ENCODE data around the gene TERB1. TPM values are rescaled to one million over a fixed set of nuclear protein-coding genes. Genes with fewer than 3 reads are reported as not detected.

The TERB1 gene
- polyA plus RNA-seq, 1 donor from 2014 or later = 0.38 TPM

DNA sequence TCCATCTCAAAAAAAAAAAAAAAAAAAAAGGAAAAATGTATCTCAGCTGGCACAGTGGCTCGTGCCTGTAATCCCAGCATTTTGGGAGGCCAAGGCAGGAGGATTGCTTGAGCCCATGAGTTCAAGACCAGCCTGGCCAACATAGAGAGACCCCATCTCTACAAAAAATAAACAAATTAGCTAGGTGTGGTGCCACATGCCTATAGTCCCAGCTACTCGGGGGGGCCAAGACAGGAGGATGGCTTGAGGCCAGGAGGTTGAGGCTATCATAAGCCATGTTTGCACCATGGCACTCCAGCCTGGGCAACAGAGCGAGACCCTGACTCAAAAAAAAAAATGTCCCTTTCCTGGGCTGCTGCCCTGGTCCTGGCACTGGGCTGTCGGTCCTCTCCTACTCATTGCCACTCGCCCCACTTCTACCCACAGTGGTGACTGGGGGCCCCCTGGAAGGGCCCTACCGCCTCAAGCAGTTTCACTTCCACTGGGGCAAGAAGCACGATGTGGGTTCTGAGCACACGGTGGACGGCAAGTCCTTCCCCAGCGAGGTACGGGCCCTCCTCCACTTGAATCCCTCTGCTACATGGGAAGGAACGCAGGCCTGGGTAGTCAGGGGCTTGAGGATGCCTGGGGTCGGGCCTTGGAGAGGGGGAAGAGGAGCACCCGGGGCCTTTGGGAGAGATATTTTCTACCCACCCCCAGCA lies 48.9 kb upstream of the TERB1 start:
- no peaks in the 10 kb centered on the region for H3K79me2 ChIP-seq (replicated peaks; ENCODE audit: insufficient read depth, low read length)
- H3K27ac ChIP-seq (ENCODE audit: low read length) = no peak overlapping the region
- no peak overlapping the region for H3K4me2 ChIP-seq (ENCODE audit: low read length)
- no peaks in the 10 kb centered on the region for H3F3A ChIP-seq (ENCODE audit: insufficient read depth, low read length, poor library complexity, severe bottlenecking)
- no peak overlapping the region for H2AFZ ChIP-seq (ENCODE audit: low read depth, low read length)
- H3K4me3 ChIP-seq (ENCODE audit: low read length) = no peak overlapping the region
- TF ChIP-seq SMC3 (conservative IDR thresholded peaks at IDR 0.05; ENCODE audit: poor library complexity) (no peak), MXI1 (conservative IDR thresholded peaks at IDR 0.05; ENCODE audit: poor library complexity, severe bottlenecking) (no peak), EP300 (conservative IDR thresholded peaks at IDR 0.05; ENCODE audit: poor library complexity, severe bottlenecking) (no peak), TAF1 (IDR thresholded peaks at IDR 0.05; ENCODE audit: low read depth) (no peak), POLR2AphosphoS5 (IDR thresholded peaks at IDR 0.05) (no peak), RAD21 (conservative IDR thresholded peaks at IDR 0.05) (no peak), EZH2 (IDR thresholded peaks at IDR 0.05; ENCODE audit: borderline replicate concordance, insufficient read depth, low read length, poor library complexity, severe bottlenecking) (no peak)
- TF ChIP-seq, protein P1, sequence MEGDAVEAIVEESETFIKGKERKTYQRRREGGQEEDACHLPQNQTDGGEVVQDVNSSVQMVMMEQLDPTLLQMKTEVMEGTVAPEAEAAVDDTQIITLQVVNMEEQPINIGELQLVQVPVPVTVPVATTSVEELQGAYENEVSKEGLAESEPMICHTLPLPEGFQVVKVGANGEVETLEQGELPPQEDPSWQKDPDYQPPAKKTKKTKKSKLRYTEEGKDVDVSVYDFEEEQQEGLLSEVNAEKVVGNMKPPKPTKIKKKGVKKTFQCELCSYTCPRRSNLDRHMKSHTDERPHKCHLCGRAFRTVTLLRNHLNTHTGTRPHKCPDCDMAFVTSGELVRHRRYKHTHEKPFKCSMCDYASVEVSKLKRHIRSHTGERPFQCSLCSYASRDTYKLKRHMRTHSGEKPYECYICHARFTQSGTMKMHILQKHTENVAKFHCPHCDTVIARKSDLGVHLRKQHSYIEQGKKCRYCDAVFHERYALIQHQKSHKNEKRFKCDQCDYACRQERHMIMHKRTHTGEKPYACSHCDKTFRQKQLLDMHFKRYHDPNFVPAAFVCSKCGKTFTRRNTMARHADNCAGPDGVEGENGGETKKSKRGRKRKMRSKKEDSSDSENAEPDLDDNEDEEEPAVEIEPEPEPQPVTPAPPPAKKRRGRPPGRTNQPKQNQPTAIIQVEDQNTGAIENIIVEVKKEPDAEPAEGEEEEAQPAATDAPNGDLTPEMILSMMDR (IDR thresholded peaks at IDR 0.05; ENCODE audit: poor library complexity, severe bottlenecking) = no peak
- TF ChIP-seq, protein P2, sequence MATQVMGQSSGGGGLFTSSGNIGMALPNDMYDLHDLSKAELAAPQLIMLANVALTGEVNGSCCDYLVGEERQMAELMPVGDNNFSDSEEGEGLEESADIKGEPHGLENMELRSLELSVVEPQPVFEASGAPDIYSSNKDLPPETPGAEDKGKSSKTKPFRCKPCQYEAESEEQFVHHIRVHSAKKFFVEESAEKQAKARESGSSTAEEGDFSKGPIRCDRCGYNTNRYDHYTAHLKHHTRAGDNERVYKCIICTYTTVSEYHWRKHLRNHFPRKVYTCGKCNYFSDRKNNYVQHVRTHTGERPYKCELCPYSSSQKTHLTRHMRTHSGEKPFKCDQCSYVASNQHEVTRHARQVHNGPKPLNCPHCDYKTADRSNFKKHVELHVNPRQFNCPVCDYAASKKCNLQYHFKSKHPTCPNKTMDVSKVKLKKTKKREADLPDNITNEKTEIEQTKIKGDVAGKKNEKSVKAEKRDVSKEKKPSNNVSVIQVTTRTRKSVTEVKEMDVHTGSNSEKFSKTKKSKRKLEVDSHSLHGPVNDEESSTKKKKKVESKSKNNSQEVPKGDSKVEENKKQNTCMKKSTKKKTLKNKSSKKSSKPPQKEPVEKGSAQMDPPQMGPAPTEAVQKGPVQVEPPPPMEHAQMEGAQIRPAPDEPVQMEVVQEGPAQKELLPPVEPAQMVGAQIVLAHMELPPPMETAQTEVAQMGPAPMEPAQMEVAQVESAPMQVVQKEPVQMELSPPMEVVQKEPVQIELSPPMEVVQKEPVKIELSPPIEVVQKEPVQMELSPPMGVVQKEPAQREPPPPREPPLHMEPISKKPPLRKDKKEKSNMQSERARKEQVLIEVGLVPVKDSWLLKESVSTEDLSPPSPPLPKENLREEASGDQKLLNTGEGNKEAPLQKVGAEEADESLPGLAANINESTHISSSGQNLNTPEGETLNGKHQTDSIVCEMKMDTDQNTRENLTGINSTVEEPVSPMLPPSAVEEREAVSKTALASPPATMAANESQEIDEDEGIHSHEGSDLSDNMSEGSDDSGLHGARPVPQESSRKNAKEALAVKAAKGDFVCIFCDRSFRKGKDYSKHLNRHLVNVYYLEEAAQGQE (IDR thresholded peaks at IDR 0.05; ENCODE audit: borderline replicate concordance) = no peak
- peaks cover 22% of the 10 kb centered on the region for H3K27me3 ChIP-seq (ENCODE audit: insufficient read depth, low read depth, low read length)
- no peaks in the 10 kb centered on the region for H3K36me3 ChIP-seq (ENCODE audit: insufficient read depth, low read length)
- no peak overlapping the region for H3K9ac ChIP-seq (ENCODE audit: low read length)
- H3K9me3 ChIP-seq (ENCODE audit: low read length) = no peaks in the 10 kb centered on the region
- no peaks in the 10 kb centered on the region for H4K20me1 ChIP-seq (ENCODE audit: insufficient read depth)
- H3K9me2 ChIP-seq (ENCODE audit: insufficient read depth, low read length) = no peaks in the 10 kb centered on the region

DNA sequence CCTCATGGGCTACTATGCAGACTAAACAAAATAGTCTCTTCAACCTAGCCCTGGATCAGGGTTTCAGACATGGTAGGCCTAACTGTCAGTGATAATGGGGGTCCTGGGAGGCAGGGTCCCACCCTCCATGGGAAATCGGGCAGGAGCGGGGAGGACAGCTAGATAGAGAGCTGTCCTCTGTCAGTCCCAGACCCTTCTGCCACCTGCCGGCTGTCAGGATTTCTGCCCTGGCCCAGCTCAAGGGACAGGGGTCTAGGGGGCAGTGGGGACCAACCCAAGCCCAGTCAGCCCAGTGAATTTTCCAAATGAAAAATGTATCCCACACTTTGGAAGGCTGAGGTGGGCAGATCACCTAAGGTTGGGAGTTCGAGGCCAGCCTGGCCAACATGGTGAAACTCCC lies 48.2 kb upstream of the TERB1 start:
- H2AFZ ChIP-seq (ENCODE audit: low read depth, low read length) = no peak overlapping the region
- H4K20me1 ChIP-seq (ENCODE audit: insufficient read depth) = no peaks in the 10 kb centered on the region
- H3K9me2 ChIP-seq (ENCODE audit: insufficient read depth, low read length) = no peaks in the 10 kb centered on the region
- H3F3A ChIP-seq (ENCODE audit: insufficient read depth, low read length, poor library complexity, severe bottlenecking) = no peaks in the 10 kb centered on the region
- no peaks in the 10 kb centered on the region for H3K9me3 ChIP-seq (ENCODE audit: low read length)
- H3K36me3 ChIP-seq (ENCODE audit: insufficient read depth, low read length) = no peaks in the 10 kb centered on the region
- no peak overlapping the region for H3K9ac ChIP-seq (ENCODE audit: low read length)
- no peak overlapping the region for H3K27ac ChIP-seq (ENCODE audit: low read length)
- TF ChIP-seq, protein P1 (IDR thresholded peaks at IDR 0.05; ENCODE audit: poor library complexity, severe bottlenecking) = no peak
- TF ChIP-seq, protein P2 (IDR thresholded peaks at IDR 0.05; ENCODE audit: borderline replicate concordance) = no peak
- no peak for TF ChIP-seq EP300 (conservative IDR thresholded peaks at IDR 0.05; ENCODE audit: poor library complexity, severe bottlenecking)
- no peak for TF ChIP-seq RAD21 (conservative IDR thresholded peaks at IDR 0.05)
- no peak for TF ChIP-seq POLR2AphosphoS5 (IDR thresholded peaks at IDR 0.05)
- no peaks in the 10 kb centered on the region for H3K79me2 ChIP-seq (replicated peaks; ENCODE audit: insufficient read depth, low read length)
- no peak overlapping the region for H3K4me3 ChIP-seq (ENCODE audit: low read length)
- peaks cover 29% of the 10 kb centered on the region for H3K27me3 ChIP-seq (ENCODE audit: insufficient read depth, low read depth, low read length)
- no peak overlapping the region for H3K4me2 ChIP-seq (ENCODE audit: low read length)
